H9 (cell line): Measurements from ENCODE around the gene RIOX2. TPM values are rescaled to one million over a fixed set of nuclear protein-coding genes. Genes with fewer than 3 reads are reported as not detected.

Source experiments
- DNase-seq: peaks from one replicate; pipeline ENCODE4 v3.0.0-alpha.2; 2017
- H2AFZ ChIP-seq: one replicate; pipeline ENCODE4 v1.6.1; 2013; ENCODE audit warnings: mild to moderate bottlenecking, low read length, control low read depth, moderate library complexity
- H2AK5ac ChIP-seq: 2 replicates; pipeline ENCODE4 v1.6.1; 2013; ENCODE audit warnings: low read length, control low read depth, mixed read lengths; ENCODE audit not compliant: insufficient read length
- H2BK120ac ChIP-seq: one replicate; pipeline ENCODE4 v1.6.1; 2013; ENCODE audit warnings: low read depth, mild to moderate bottlenecking, low read length, control low read depth, inconsistent platforms; ENCODE audit not compliant: poor library complexity, severe bottlenecking
- H2BK12ac ChIP-seq: 2 replicates; pipeline ENCODE4 v1.6.1; 2013; ENCODE audit warnings: low read length, control low read depth, mixed read lengths, low read depth; ENCODE audit not compliant: insufficient read length
- H2BK15ac ChIP-seq: 2 replicates; pipeline ENCODE4 v1.6.1; 2013; ENCODE audit warnings: low read depth, low read length, control low read depth
- H2BK20ac ChIP-seq: one replicate; pipeline ENCODE4 v1.6.1; 2013; ENCODE audit warnings: low read depth, mild to moderate bottlenecking, low read length, control low read depth, inconsistent platforms; ENCODE audit not compliant: poor library complexity, severe bottlenecking
- H2BK5ac ChIP-seq: 2 replicates; pipeline ENCODE4 v1.6.1; 2013; ENCODE audit warnings: low read length, control low read depth, mixed read lengths; ENCODE audit not compliant: insufficient read length
- H3K14ac ChIP-seq: 2 replicates; pipeline ENCODE4 v1.6.1; 2013; ENCODE audit warnings: low read length, control low read depth; ENCODE audit not compliant: insufficient read depth
- H3K18ac ChIP-seq: 2 replicates; pipeline ENCODE4 v1.6.1; 2013; ENCODE audit warnings: low read depth, mild to moderate bottlenecking, mixed read lengths, low read length, control low read depth; ENCODE audit not compliant: insufficient read length
- H3K23ac ChIP-seq: 2 replicates; pipeline ENCODE4 v1.6.1; 2013; ENCODE audit warnings: low read length, control low read depth, mixed read lengths, low read depth; ENCODE audit not compliant: insufficient read length
- H3K23me2 ChIP-seq: 2 replicates; pipeline ENCODE4 v1.6.1; 2013; ENCODE audit warnings: low read depth, mild to moderate bottlenecking, mixed read lengths, low read length, control low read depth; ENCODE audit not compliant: insufficient read length, poor library complexity, severe bottlenecking
- H3K27ac ChIP-seq: 2 replicates; pipeline ENCODE4 v1.5.1; 2013; ENCODE audit warnings: low read length, control low read depth, mixed read lengths, low read depth; ENCODE audit not compliant: insufficient read length
- H3K27me3 ChIP-seq: 2 replicates; pipeline ENCODE4 v1.6.1; 2013; ENCODE audit warnings: low read length, control low read depth, inconsistent platforms; ENCODE audit not compliant: insufficient read depth
- H3K4ac ChIP-seq: 2 replicates; pipeline ENCODE4 v1.6.1; 2013; ENCODE audit warnings: low read depth, mild to moderate bottlenecking, control low read depth, inconsistent platforms, low read length, moderate library complexity
- H3K4me1 ChIP-seq: 2 replicates; pipeline ENCODE4 v1.6.1; 2013; ENCODE audit warnings: low read length, control low read depth, inconsistent platforms; ENCODE audit not compliant: insufficient read depth
- H3K4me2 ChIP-seq: 2 replicates; pipeline ENCODE4 v1.6.1; 2013; ENCODE audit warnings: low read length, control low read depth, mixed read lengths; ENCODE audit not compliant: insufficient read length, insufficient read depth
- H3K56ac ChIP-seq: 2 replicates; pipeline ENCODE4 v1.6.1; 2013; ENCODE audit warnings: low read depth, mild to moderate bottlenecking, mixed read lengths, low read length, control low read depth; ENCODE audit not compliant: insufficient read length
- H3K79me1 ChIP-seq: 2 replicates; pipeline ENCODE4 v1.6.1; 2013; ENCODE audit warnings: low read depth, mild to moderate bottlenecking, moderate library complexity, low read length, control low read depth, inconsistent platforms; ENCODE audit not compliant: insufficient read depth, poor library complexity, severe bottlenecking
- H3K79me2 ChIP-seq: 2 replicates; pipeline ENCODE4 v1.6.1; 2013; ENCODE audit warnings: low read length, control low read depth, inconsistent platforms; ENCODE audit not compliant: insufficient read depth
- H3K9ac ChIP-seq: 2 replicates; pipeline ENCODE4 v1.6.1; 2013; ENCODE audit warnings: low read length, control low read depth, mixed read lengths; ENCODE audit not compliant: insufficient read length; ENCODE audit errors: extremely low read depth
- H3K9me3 ChIP-seq: one replicate; pipeline ENCODE4 v1.6.1; 2013; ENCODE audit warnings: low read depth, low read length, inconsistent platforms; ENCODE audit not compliant: control insufficient read depth
- H3T11ph ChIP-seq: one replicate; pipeline ENCODE4 v1.6.1; 2013; ENCODE audit warnings: mild to moderate bottlenecking, low read length, control low read depth, inconsistent platforms
- H4K20me1 ChIP-seq: one replicate; pipeline ENCODE4 v1.6.1; 2013; ENCODE audit not compliant: control insufficient read depth, insufficient read length, insufficient read depth
- H4K5ac ChIP-seq: 2 replicates; pipeline ENCODE4 v1.6.1; 2013; ENCODE audit warnings: low read depth, mild to moderate bottlenecking, mixed read lengths, low read length, control low read depth; ENCODE audit not compliant: insufficient read length
- H4K8ac ChIP-seq: replicated peaks from 2 replicates; pipeline ENCODE4 v1.6.1; 2013; ENCODE audit warnings: low read length, control low read depth, mixed read lengths, low read depth; ENCODE audit not compliant: insufficient read length
- H4K91ac ChIP-seq: 2 replicates; pipeline ENCODE4 v1.6.1; 2013; ENCODE audit warnings: low read depth, mild to moderate bottlenecking, moderate library complexity, mixed read lengths, low read length, control low read depth; ENCODE audit not compliant: insufficient read length
- H3K27ac Mint-ChIP-seq, 3 experiments: 2 replicates in 2 of 3; 3 replicates in 1 of 3; pipeline ENCODE4 v1.8.0; 2020 to 2021; ENCODE audit warnings: mixed read lengths in 3 of 3, mild to moderate bottlenecking in 1 of 3, moderate library complexity in 1 of 3
- H3K27me3 Mint-ChIP-seq: 2 replicates; pipeline ENCODE4 v1.8.0; 2021; ENCODE audit warnings: low read depth, mild to moderate bottlenecking, moderate library complexity, mixed read lengths
- H3K36me3 Mint-ChIP-seq, 3 experiments: 2 replicates in 2 of 3; 3 replicates in 1 of 3; pipeline ENCODE4 v1.8.0; 2020 to 2021; ENCODE audit warnings: low read depth in 3 of 3, mixed read lengths in 3 of 3; ENCODE audit not compliant: insufficient read depth in 1 of 3
- H3K4me1 Mint-ChIP-seq, 2 experiments: 2 replicates each; pipeline ENCODE4 v1.8.0; 2020; ENCODE audit warnings: mixed read lengths in 2 of 2
- H3K4me3 Mint-ChIP-seq, 2 experiments: 2 replicates in 1 of 2; 3 replicates in 1 of 2; pipeline ENCODE4 v1.8.0; 2020 to 2021; ENCODE audit warnings: mild to moderate bottlenecking in 2 of 2, mixed read lengths in 2 of 2, moderate library complexity in 1 of 2
- H3K9me3 Mint-ChIP-seq, 2 experiments: 2 replicates in 1 of 2; 3 replicates in 1 of 2; pipeline ENCODE4 v1.8.0; 2020; ENCODE audit warnings: mild to moderate bottlenecking in 2 of 2, mixed read lengths in 2 of 2, moderate library complexity in 1 of 2
- CTCF ChIP-seq: fragments of 200-600 bp; sonication (generic); conservative IDR thresholded peaks from 3 replicates; pipeline ENCODE4 v1.8.0; 2021; ENCODE audit warnings: antibody characterized with exemption, mild to moderate bottlenecking
- WGBS: extraction: QIAGEN DNeasy Blood & Tissue Kit; methylation state at CpG from one replicate; pipeline ENCODE4 v1.1.7; 2013; ENCODE audit warnings: missing lambda C conversion rate, low lambda C conversion rate, mixed read lengths; ENCODE audit not compliant: insufficient read length; ENCODE audit errors: extremely low coverage; 5-methylcytosine and 5-hydroxymethylcytosine counted together
- total RNA-seq: library from RNA; stranded (reverse); gene quantifications from 2 replicates; pipeline ENCODE4 v1.2.1, GENCODE V29; 2021

Gene RIOX2
- total RNA-seq, 1 experiment from 2014 or later, result 15.5 TPM

GRCh38 chr3:97983933-97984491, 11.8 kb upstream of the RIOX2 start:
- TF ChIP-seq CTCF, result no peak
- Histone ChIP-seq H3K79me1 (no peaks in the 10 kb centered on the region), H3T11ph (no peak overlapping the region), H2BK5ac (no peak overlapping the region), H2BK120ac (no peak overlapping the region), H3K14ac (no peak overlapping the region), H3K23ac (no peak overlapping the region), H3K4me2 (no peak overlapping the region), H4K5ac (no peak overlapping the region), H3K9me3 (no peaks in the 10 kb centered on the region), H2BK12ac (no peak overlapping the region), H2AK5ac (no peak overlapping the region), H2BK15ac (no peak overlapping the region), H3K18ac (no peak overlapping the region), H3K27me3 (no peaks in the 10 kb centered on the region), H3K4ac (no peak overlapping the region), H2BK20ac (no peak overlapping the region), H3K79me2 (no peaks in the 10 kb centered on the region), H3K23me2 (peaks cover 5% of the 10 kb centered on the region), H4K20me1 (no peaks in the 10 kb centered on the region), H3K9ac (no peak overlapping the region), H3K4me1 (no peaks in the 10 kb centered on the region; the same call in 1 of the 2 replicates), H3K56ac (no peak overlapping the region), H2AFZ (no peak overlapping the region), H4K91ac (no peak overlapping the region), H3K27ac (no peak overlapping the region), H4K8ac (no peak overlapping the region)
- H3K36me3 Mint-ChIP-seq, result peaks cover 0 to 8% (median 1%) of the 10 kb centered on the region in 3 experiments; a peak in 3 of 7 replicates
- no peaks in the 10 kb centered on the region for H3K27me3 Mint-ChIP-seq
- no peak overlapping the region for H3K4me3 Mint-ChIP-seq
- no peak overlapping the region for H3K27ac Mint-ChIP-seq
- H3K9me3 Mint-ChIP-seq, result peaks cover 0 to 7% of the 10 kb centered on the region in 2 experiments; a peak in 3 of 5 replicates
- no peak for DNase-seq
- peaks cover 4 to 10% of the 10 kb centered on the region in 2 experiments; a peak in 2 of 4 replicates for H3K4me1 Mint-ChIP-seq
- no CpG with 5 or more reads among the region's 2 CpGs for WGBS
